Calu3 (cell line): ENCODE measurements around the gene GUK1. TPM values are rescaled to one million over a fixed set of nuclear protein-coding genes. Genes with fewer than 3 reads are reported as not detected.

Experiments
- BruUV-seq: library from RNA; stranded (reverse); fragments of 400-500 nt; replicated peaks from 2 replicates; lab custom pipeline; 2021; lab: Mats Ljungman, UMichigan
- CTCF ChIA-PET: fragments of 300-600 bp; sonication (Branson Sonifier 250); formaldehyde crosslinking; loops from one replicate; lab custom pipeline; 2022; ENCODE audit warnings: antibody characterized with exemption; lab: Charles Lee
- DNase-seq: peaks from one replicate; pipeline ENCODE4 v3.0.0; 2022
- H3K27ac Mint-ChIP-seq: one replicate; pipeline ENCODE4 v1.8.0; 2022; ENCODE audit warnings: mixed read lengths; ENCODE audit not compliant: unreplicated experiment
- H3K27me3 Mint-ChIP-seq: one replicate; pipeline ENCODE4 v1.8.0; 2022; ENCODE audit warnings: mixed read lengths; ENCODE audit not compliant: unreplicated experiment
- H3K36me3 Mint-ChIP-seq: one replicate; pipeline ENCODE4 v1.8.0; 2022; ENCODE audit warnings: mild to moderate bottlenecking, moderate library complexity, mixed read lengths; ENCODE audit not compliant: insufficient read depth, unreplicated experiment
- H3K4me1 Mint-ChIP-seq: one replicate; pipeline ENCODE4 v1.8.0; 2022; ENCODE audit warnings: mild to moderate bottlenecking, low read depth, mixed read lengths; ENCODE audit not compliant: unreplicated experiment
- H3K4me3 Mint-ChIP-seq: one replicate; pipeline ENCODE4 v1.8.0; 2022; ENCODE audit warnings: mild to moderate bottlenecking, low read depth, moderate library complexity, mixed read lengths; ENCODE audit not compliant: unreplicated experiment
- H3K9me3 Mint-ChIP-seq: one replicate; pipeline ENCODE4 v1.8.0; 2022; ENCODE audit warnings: low read depth, mixed read lengths; ENCODE audit not compliant: unreplicated experiment
- CTCF ChIP-seq: fragments of 200-600 bp; IDR thresholded peaks from one replicate; pipeline ENCODE4 v1.8.0; 2022; ENCODE audit warnings: antibody characterized with exemption; ENCODE audit not compliant: unreplicated experiment
- intact Hi-C: fragments of 100-400 bp; cut with micrococcal nuclease; formaldehyde crosslinking; loops from one replicate; pipeline ENCODE4 v1.10.0; 2022; ENCODE audit not compliant: unreplicated experiment
- total RNA-seq: library from RNA; stranded (reverse); gene quantifications from 2 replicates; pipeline ENCODE4 v1.2.3, GENCODE V29; 2022

Gene GUK1
- total RNA-seq, 1 experiment from 2014 or later: 238 TPM

- H3K4me1 Mint-ChIP-seq: peaks cover 25% of the 10 kb centered on the region
- no peak overlapping the region for H3K4me3 Mint-ChIP-seq
- H3K9me3 Mint-ChIP-seq: no peaks in the 10 kb centered on the region
- CTCF ChIA-PET: no interaction called here
- H3K36me3 Mint-ChIP-seq: peaks cover 42% of the 10 kb centered on the region
- H3K27ac Mint-ChIP-seq: no peak overlapping the region
- BruUV-seq: no TSS peak
- H3K27me3 Mint-ChIP-seq: no peaks in the 10 kb centered on the region
- DNase-seq: no peak
- no peak for TF ChIP-seq CTCF
- intact Hi-C loops: no loop called here
Measured at GRCh38 chr1:228112167-228112566, 27.9 kb upstream of the GUK1 start.

GRCh38 chr1:228112617-228113016 is 27.5 kb upstream of the GUK1 start:
- no peaks in the 10 kb centered on the region for H3K27me3 Mint-ChIP-seq
- no peak for DNase-seq
- CTCF ChIA-PET: no interaction called here
- no peak overlapping the region for H3K4me3 Mint-ChIP-seq
- peaks cover 25% of the 10 kb centered on the region for H3K4me1 Mint-ChIP-seq
- H3K9me3 Mint-ChIP-seq: no peaks in the 10 kb centered on the region
- no peak overlapping the region for H3K27ac Mint-ChIP-seq
- H3K36me3 Mint-ChIP-seq: peaks cover 37% of the 10 kb centered on the region
- BruUV-seq: no TSS peak
- intact Hi-C loops: no loop called here
- no peak for TF ChIP-seq CTCF

- H3K27ac Mint-ChIP-seq: no peak overlapping the region
- no TSS peak for BruUV-seq
- DNase-seq: no peak
- H3K9me3 Mint-ChIP-seq: peaks cover 6% of the 10 kb centered on the region
- intact Hi-C loops: no loop called here
- peaks cover 5% of the 10 kb centered on the region for H3K4me1 Mint-ChIP-seq
- peaks cover 15% of the 10 kb centered on the region for H3K36me3 Mint-ChIP-seq
- H3K27me3 Mint-ChIP-seq: no peaks in the 10 kb centered on the region
- CTCF ChIA-PET: no interaction called here
- no peak overlapping the region for H3K4me3 Mint-ChIP-seq
- TF ChIP-seq CTCF: no peak
Measured at GRCh38 chr1:228114827-228115226, 25.3 kb upstream of the GUK1 start.

DNA sequence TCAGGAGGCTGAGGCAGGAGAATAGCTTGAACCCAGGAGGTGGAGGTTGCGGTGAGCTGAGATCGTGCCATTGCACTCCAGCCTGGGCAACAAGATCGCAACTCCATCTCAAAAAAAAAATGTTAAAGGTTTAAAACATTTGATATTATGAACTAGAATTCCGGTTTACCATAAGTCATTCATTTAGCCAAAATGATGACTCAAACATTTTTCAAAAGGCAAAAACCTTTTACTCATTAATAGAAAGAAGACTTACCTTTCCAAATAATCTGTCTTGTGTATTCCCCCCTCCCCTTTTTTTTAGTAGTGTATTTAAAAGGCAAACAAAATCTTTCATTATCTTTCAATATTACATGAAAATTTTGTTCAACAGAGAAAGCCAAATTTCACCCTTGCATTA is 22.7 kb upstream of the GUK1 start:
- peaks cover 6% of the 10 kb centered on the region for H3K9me3 Mint-ChIP-seq
- intact Hi-C loops: no loop called here
- no peak for DNase-seq
- CTCF ChIA-PET: no interaction called here
- H3K27ac Mint-ChIP-seq: no peak overlapping the region
- no TSS peak for BruUV-seq
- no peaks in the 10 kb centered on the region for H3K4me1 Mint-ChIP-seq
- no peaks in the 10 kb centered on the region for H3K27me3 Mint-ChIP-seq
- TF ChIP-seq CTCF: no peak
- no peak overlapping the region for H3K4me3 Mint-ChIP-seq
- H3K36me3 Mint-ChIP-seq: peaks cover 5% of the 10 kb centered on the region
